Osteoblast (primary cell): Measurements from ENCODE around the gene DNLZ. TPM values are rescaled to one million over a fixed set of nuclear protein-coding genes. Genes with fewer than 3 reads are reported as not detected.

ENCODE experiments used
- DNase-seq: peaks from one replicate; pipeline ENCODE4 v3.0.0; 2011; ENCODE audit warnings: low spot score, mixed read lengths; ENCODE audit not compliant: insufficient read length; ENCODE audit errors: missing footprints
- H2AFZ ChIP-seq: 2 replicates; pipeline ENCODE4 v1.6.0; 2011; ENCODE audit warnings: mild to moderate bottlenecking, low read length
- H3K27ac ChIP-seq: 2 replicates; pipeline ENCODE4 v1.5.1; 2011; ENCODE audit warnings: mild to moderate bottlenecking, low read depth, low read length, moderate library complexity
- H3K27me3 ChIP-seq: 2 replicates; pipeline ENCODE4 v1.6.0; 2012; ENCODE audit warnings: mild to moderate bottlenecking, control low read depth, inconsistent platforms, low read length, moderate library complexity; ENCODE audit not compliant: insufficient read depth
- H3K36me3 ChIP-seq: 2 replicates; pipeline ENCODE4 v1.5.1; 2011; ENCODE audit warnings: mild to moderate bottlenecking, low read length, control low read depth, moderate library complexity; ENCODE audit not compliant: insufficient read depth
- H3K4me1 ChIP-seq: 2 replicates; pipeline ENCODE4 v1.5.1; 2011; ENCODE audit warnings: mild to moderate bottlenecking, low read length, control low read depth, moderate library complexity; ENCODE audit not compliant: insufficient read depth
- H3K4me2 ChIP-seq: 2 replicates; pipeline ENCODE4 v1.6.0; 2011; ENCODE audit warnings: mild to moderate bottlenecking, low read length; ENCODE audit not compliant: insufficient read depth
- H3K4me3 ChIP-seq: fragments of 200-600 bp; sonication (generic); 3 replicates; pipeline ENCODE4 v1.5.1; 2012; ENCODE audit warnings: mild to moderate bottlenecking, low read length, inconsistent platforms; ENCODE audit not compliant: insufficient read depth
- H3K79me2 ChIP-seq: 2 replicates; pipeline ENCODE4 v1.6.0; 2012; ENCODE audit warnings: mild to moderate bottlenecking, low read length, control low read depth, inconsistent platforms; ENCODE audit not compliant: insufficient read depth
- H3K9me3 ChIP-seq: 2 replicates; pipeline ENCODE4 v1.5.1; 2011; ENCODE audit warnings: low read depth, low read length, control low read depth
- H4K20me1 ChIP-seq: 2 replicates; pipeline ENCODE4 v1.6.0; 2012; ENCODE audit warnings: mild to moderate bottlenecking, low read length, control low read depth; ENCODE audit not compliant: insufficient read depth
- total RNA-seq: library from RNA; depleted of rRNA; stranded (reverse); fragments of >200 nt; gene quantifications from 2 replicates; pipeline ENCODE4 v1.2.3, GENCODE V29; 2012
- TF ChIP-seq, protein P1 (sequence below): IDR thresholded peaks from 2 replicates; pipeline ENCODE4 v1.5.1; 2011; ENCODE audit warnings: mild to moderate bottlenecking, low read depth, low read length, moderate library complexity; ENCODE audit errors: extremely low read depth

Gene DNLZ
- total RNA-seq, 1 donor: 4.3 TPM

- DNase-seq: no peak
- Histone ChIP-seq H2AFZ (no peak overlapping the region), H3K4me1 (no peaks in the 10 kb centered on the region), H3K79me2 (no peaks in the 10 kb centered on the region), H3K4me2 (no peak overlapping the region), H3K36me3 (no peaks in the 10 kb centered on the region), H4K20me1 (no peaks in the 10 kb centered on the region), H3K4me3 (no peak overlapping the region), H3K9me3 (peaks cover 7% of the 10 kb centered on the region), H3K27ac (no peak overlapping the region), H3K27me3 (no peaks in the 10 kb centered on the region)
- TF ChIP-seq, protein P1, sequence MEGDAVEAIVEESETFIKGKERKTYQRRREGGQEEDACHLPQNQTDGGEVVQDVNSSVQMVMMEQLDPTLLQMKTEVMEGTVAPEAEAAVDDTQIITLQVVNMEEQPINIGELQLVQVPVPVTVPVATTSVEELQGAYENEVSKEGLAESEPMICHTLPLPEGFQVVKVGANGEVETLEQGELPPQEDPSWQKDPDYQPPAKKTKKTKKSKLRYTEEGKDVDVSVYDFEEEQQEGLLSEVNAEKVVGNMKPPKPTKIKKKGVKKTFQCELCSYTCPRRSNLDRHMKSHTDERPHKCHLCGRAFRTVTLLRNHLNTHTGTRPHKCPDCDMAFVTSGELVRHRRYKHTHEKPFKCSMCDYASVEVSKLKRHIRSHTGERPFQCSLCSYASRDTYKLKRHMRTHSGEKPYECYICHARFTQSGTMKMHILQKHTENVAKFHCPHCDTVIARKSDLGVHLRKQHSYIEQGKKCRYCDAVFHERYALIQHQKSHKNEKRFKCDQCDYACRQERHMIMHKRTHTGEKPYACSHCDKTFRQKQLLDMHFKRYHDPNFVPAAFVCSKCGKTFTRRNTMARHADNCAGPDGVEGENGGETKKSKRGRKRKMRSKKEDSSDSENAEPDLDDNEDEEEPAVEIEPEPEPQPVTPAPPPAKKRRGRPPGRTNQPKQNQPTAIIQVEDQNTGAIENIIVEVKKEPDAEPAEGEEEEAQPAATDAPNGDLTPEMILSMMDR: no peak
These were observed 46.5 kb downstream of the DNLZ start for GRCh38 chr9:136316896-136317676.

DNA sequence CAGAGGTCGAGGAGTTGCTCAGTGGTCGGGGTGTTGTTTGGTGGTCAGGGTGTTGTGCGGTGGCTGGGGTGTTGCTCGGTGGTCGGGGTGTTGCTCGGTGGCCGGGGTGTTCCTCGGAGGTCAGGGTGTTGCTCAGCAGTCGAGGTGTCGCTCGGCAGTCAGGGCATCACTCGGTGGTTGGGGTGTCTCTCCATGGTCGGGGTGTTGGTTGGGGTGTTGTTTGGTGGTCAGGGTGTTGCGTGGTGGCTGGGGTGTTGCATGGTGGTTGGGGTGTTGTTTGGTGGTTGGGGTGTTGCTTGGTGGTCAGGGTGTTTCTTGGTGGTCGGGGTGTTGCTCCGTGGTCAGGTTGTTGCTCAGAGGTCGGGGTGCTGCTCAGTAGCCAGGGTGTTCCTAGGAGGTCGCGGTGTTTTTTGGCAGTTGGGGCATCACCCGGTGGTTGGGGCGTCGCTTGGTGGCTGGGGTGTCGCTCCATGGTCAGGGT, 47.2 kb downstream of the DNLZ start:
- Histone ChIP-seq H3K4me3 (no peak overlapping the region), H3K27ac (no peak overlapping the region), H3K79me2 (no peaks in the 10 kb centered on the region), H2AFZ (no peak overlapping the region), H3K4me2 (no peak overlapping the region), H3K9me3 (peaks cover 6% of the 10 kb centered on the region), H4K20me1 (no peaks in the 10 kb centered on the region), H3K4me1 (no peaks in the 10 kb centered on the region), H3K27me3 (no peaks in the 10 kb centered on the region), H3K36me3 (no peaks in the 10 kb centered on the region)
- no peak for DNase-seq
- TF ChIP-seq, protein P1: no peak

- H3K36me3 ChIP-seq: no peaks in the 10 kb centered on the region
- H3K4me1 ChIP-seq: no peaks in the 10 kb centered on the region
- H3K79me2 ChIP-seq: no peaks in the 10 kb centered on the region
- TF ChIP-seq, protein P1: no peak
- no peak overlapping the region for H3K4me2 ChIP-seq
- peaks cover 4% of the 10 kb centered on the region for H3K9me3 ChIP-seq
- no peak overlapping the region for H2AFZ ChIP-seq
- no peak for DNase-seq
- no peak overlapping the region for H3K27ac ChIP-seq
- no peaks in the 10 kb centered on the region for H4K20me1 ChIP-seq
- no peak overlapping the region for H3K4me3 ChIP-seq
- H3K27me3 ChIP-seq: no peaks in the 10 kb centered on the region
These were observed 48.6 kb downstream of the DNLZ start for GRCh38 chr9:136314944-136315343.

GRCh38 chr9:136314056-136314416, 49.5 kb downstream of the DNLZ start:
- TF ChIP-seq, protein P1: no peak
- no peak overlapping the region for H3K4me2 ChIP-seq
- H2AFZ ChIP-seq: no peak overlapping the region
- H3K36me3 ChIP-seq: no peaks in the 10 kb centered on the region
- no peaks in the 10 kb centered on the region for H3K27me3 ChIP-seq
- DNase-seq: no peak
- peaks cover 4% of the 10 kb centered on the region for H3K9me3 ChIP-seq
- H4K20me1 ChIP-seq: no peaks in the 10 kb centered on the region
- no peak overlapping the region for H3K4me3 ChIP-seq
- no peaks in the 10 kb centered on the region for H3K4me1 ChIP-seq
- no peak overlapping the region for H3K27ac ChIP-seq
- H3K79me2 ChIP-seq: no peaks in the 10 kb centered on the region
